ENCODE data around the gene ID2. TPM values are rescaled to one million over a fixed set of nuclear protein-coding genes. Genes with fewer than 3 reads are reported as not detected.
A peak's percentile ranks its signal among the peaks of the same experiment; 100 is the strongest.

The ID2 gene
- total and polyA plus RNA-seq, 2 of the 13 experiments (the other 11 are each of a cell fraction or from before 2014, with no cell fraction given) = 214 to 719 TPM

GRCh38 chr2:8681786-8682692 is at the start of gene ID2 (continued):
- TF ChIP-seq ZHX2 (IDR thresholded peaks at IDR 0.05; ENCODE audit: low read depth) (peak; percentile 39; the same call in 1 of the 2 replicates), ZHX2 (CRISPR knock-in tag; IDR thresholded peaks at IDR 0.05; ENCODE audit: borderline replicate concordance) (no peak), BRCA1 (CRISPR knock-in tag; IDR thresholded peaks at IDR 0.05) (peak; percentile 98), ZBTB7A (CRISPR knock-in tag; IDR thresholded peaks at IDR 0.05) (no peak), ZNF468 (CRISPR knock-in tag; IDR thresholded peaks at IDR 0.05) (no peak), ZNF75D (CRISPR knock-in tag; IDR thresholded peaks at IDR 0.05; ENCODE audit: borderline replicate concordance) (no peak; the same call in 1 of the 2 replicates), FOXP1 (IDR thresholded peaks at IDR 0.05) (no peak), FOXP1 (CRISPR knock-in tag; IDR thresholded peaks at IDR 0.05) (no peak), SMYD3 (CRISPR knock-in tag; IDR thresholded peaks at IDR 0.05) (0 out of 2 replicates have a peak, but pooled peaks have one; percentile 49), SKI (IDR thresholded peaks at IDR 0.05; ENCODE audit: partially characterized antibody) (peak; percentile 85), MXD1 (CRISPR knock-in tag; IDR thresholded peaks at IDR 0.05) (peak; percentile 88), ZNF839 (CRISPR knock-in tag; IDR thresholded peaks at IDR 0.05; ENCODE audit: borderline replicate concordance) (peak; percentile 91), KLF12 (CRISPR knock-in tag; IDR thresholded peaks at IDR 0.05; ENCODE audit: borderline replicate concordance) (no peak; the same call in 1 of the 2 replicates), ADNP (CRISPR knock-in tag; IDR thresholded peaks at IDR 0.05) (no peak), CHD4 (IDR thresholded peaks at IDR 0.05; ENCODE audit: borderline replicate concordance, low read length) (no peak), U2AF2 (IDR thresholded peaks at IDR 0.05; ENCODE audit: low read depth, low read length) (no peak), ZFP36 (IDR thresholded peaks at IDR 0.05; ENCODE audit: borderline replicate concordance, low read depth, low read length, partially characterized antibody) (no peak), SNAPC2 (CRISPR knock-in tag; IDR thresholded peaks at IDR 0.05) (no peak), TRIM22 (IDR thresholded peaks at IDR 0.05) (no peak), LRRFIP1 (CRISPR knock-in tag; conservative IDR thresholded peaks at IDR 0.05) (peak; percentile 94)

Data from HepG2 (cell line).